ENCODE data around the gene GPR173. TPM values are rescaled to one million over a fixed set of nuclear protein-coding genes. Genes with fewer than 3 reads are reported as not detected.

The GPR173 gene
- 0.28 TPM in 2 replicates for total RNA-seq

GRCh38 chrX:53048169-53049126 lies at the start of gene GPR173:
Gene GPR173 (plus strand): TSS chrX:53048789. CDS start chrX:53076622, 27,833 bp downstream.

GRCh38 chrX:53081925-53082772 lies 33.6 kb downstream of the GPR173 start, which contains the start of gene TSPYL2:
Gene TSPYL2 (plus strand): TSS chrX:53082367. CDS start chrX:53082499, 132 bp downstream.

GRCh38 chrX:53093748-53094581 lies 45.4 kb downstream of the GPR173 start, which contains the start of gene KANTR:
Gene KANTR (plus strand): TSS chrX:53094142. CDS start chrX:53124273, 30,131 bp downstream.

Other genes with a start within 250 kb of the GPR173 start
- gene XAGE5, start 237.5 kb upstream of the GPR173 start, total RNA-seq, result not detected in 2 replicates
- gene XAGE3, start 180.7 kb upstream of the GPR173 start, total RNA-seq, result not detected in 2 replicates
- 9.2 and 12.6 TPM in 2 replicates for gene FAM156B, start 151.5 kb upstream of the GPR173 start, total RNA-seq
- 5.3 and 11.0 TPM in 2 replicates for gene FAM156A, start 90.3 kb upstream of the GPR173 start, total RNA-seq
- gene TSPYL2, start 33.6 kb downstream of the GPR173 start, total RNA-seq, result 11.5 and 13.5 TPM in 2 replicates
- 0.88 and 2.8 TPM in 2 replicates for gene KANTR, start 45.4 kb downstream of the GPR173 start, total RNA-seq
- 97.5 and 100 TPM in 2 replicates for gene KDM5C, start 176.4 kb downstream of the GPR173 start, total RNA-seq
- gene IQSEC2, start 232.8 kb downstream of the GPR173 start, total RNA-seq, result 4.2 and 10.3 TPM in 2 replicates

Data from airway epithelial cell (primary cell).